GM19463 (cell line): Measurements from ENCODE around the gene GIT1.

Experiments used
- ATAC-seq: cut with Tn5 transposase; IDR thresholded peaks from one replicate; pipeline ENCODE4 v1.9.1; 2021; ENCODE audit warnings: mild to moderate bottlenecking, moderate library complexity; ENCODE audit not compliant: unreplicated experiment

The GIT1 gene

DNA sequence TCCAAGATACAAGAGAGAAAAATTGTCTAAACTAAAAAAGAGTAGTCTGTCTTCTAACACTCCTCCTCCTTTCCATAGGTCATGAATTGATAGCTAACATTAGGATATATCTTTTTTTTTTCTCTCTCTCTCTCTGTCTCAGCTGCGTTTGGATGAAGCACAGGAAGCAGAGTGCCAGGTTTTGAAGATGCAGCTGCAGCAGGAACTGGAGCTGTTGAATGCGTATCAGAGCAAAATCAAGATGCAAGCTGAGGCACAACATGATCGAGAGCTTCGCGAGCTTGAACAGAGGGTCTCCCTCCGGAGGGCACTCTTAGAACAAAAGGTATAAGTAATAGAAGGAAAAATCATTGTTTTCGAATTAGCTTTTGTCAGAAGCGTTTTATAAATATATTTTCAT lies 55.5 kb downstream of the GIT1 start:
- no peak for ATAC-seq

GRCh38 chr17:29526322-29526721 lies 63.1 kb downstream of the GIT1 start:
- ATAC-seq: no peak

DNA sequence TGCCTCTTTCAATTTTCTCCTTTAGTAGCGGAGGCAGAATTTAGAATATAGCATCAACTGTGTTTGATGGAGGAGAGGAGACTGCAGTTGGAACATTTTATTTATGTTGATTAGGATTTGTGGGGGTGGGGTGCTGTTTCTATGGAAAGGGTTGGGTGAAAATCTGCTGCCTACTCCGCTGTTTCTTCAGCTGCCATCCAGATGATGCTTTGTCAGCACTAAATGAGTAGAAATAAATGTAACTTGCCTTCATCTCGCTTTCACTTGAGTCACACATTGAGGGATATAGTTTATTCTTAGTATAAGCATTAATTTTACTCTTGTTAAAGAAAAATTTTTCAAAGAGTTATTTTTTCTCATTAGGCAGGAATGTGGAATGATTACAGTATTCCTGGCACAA lies 64.8 kb downstream of the GIT1 start:
- ATAC-seq: no peak
